Panc1 (cell line): ENCODE measurements around the gene RITA1. TPM values are rescaled to one million over a fixed set of nuclear protein-coding genes. Genes with fewer than 3 reads are reported as not detected.

ENCODE experiments used
- ATAC-seq: fragments of 200-7000 bp; cut with Tn5 transposase; 2 replicates; pipeline ENCODE4 v1.9.1; 2020; ENCODE audit warnings: mild to moderate bottlenecking, moderate library complexity
- BruUV-seq: library from RNA; stranded (reverse); fragments of 400-500 nt; replicated peaks from 2 replicates; lab custom pipeline; 2021; lab: Mats Ljungman, UMichigan
- CTCF ChIA-PET: fragments of 300-600 bp; sonication (Branson Sonifier 250); formaldehyde crosslinking; loops from one replicate; lab custom pipeline; 2022; ENCODE audit warnings: antibody characterized with exemption; lab: Charles Lee
- POLR2A ChIA-PET: fragments of 300-600 bp; sonication (Branson Sonifier 250); formaldehyde crosslinking; loops from one replicate; lab custom pipeline; 2022; ENCODE audit warnings: antibody characterized with exemption; lab: Charles Lee
- DNase-seq: peaks from one replicate; pipeline ENCODE4 v3.0.0-alpha.2; 2010; ENCODE audit warnings: low read depth, low spot score
- H3K27ac ChIP-seq: 2 replicates; pipeline ENCODE4 v1.5.1; 2011; ENCODE audit warnings: mild to moderate bottlenecking, low read length, inconsistent platforms
- H3K27me3 ChIP-seq: fragments of 200-500 bp; sonication (Bioruptor generic); 2 replicates; pipeline ENCODE4 v1.6.0; 2014; ENCODE audit warnings: low read length, inconsistent platforms; ENCODE audit not compliant: control insufficient read depth, insufficient read depth
- H3K36me3 ChIP-seq: fragments of 200-500 bp; sonication (Bioruptor generic); 2 replicates; pipeline ENCODE4 v1.5.1; 2014; ENCODE audit warnings: inconsistent platforms, mild to moderate bottlenecking, low read length, moderate library complexity; ENCODE audit not compliant: control insufficient read depth, insufficient read depth
- H3K4me1 ChIP-seq: 2 replicates; pipeline ENCODE4 v1.5.1; 2011; ENCODE audit warnings: inconsistent platforms, mild to moderate bottlenecking, low read length, moderate library complexity; ENCODE audit not compliant: control insufficient read depth, insufficient read depth
- H3K4me3 ChIP-seq, 2 experiments: 2 replicates each; pipeline ENCODE4 v1.5.1; 2011 to 2012; ENCODE audit warnings: low read depth in 2 of 2, low read length in 2 of 2, mild to moderate bottlenecking in 2 of 2, inconsistent platforms in 1 of 2, moderate library complexity in 1 of 2
- H3K9me3 ChIP-seq: fragments of 200-500 bp; sonication (Bioruptor generic); 2 replicates; pipeline ENCODE4 v1.5.1; 2014; ENCODE audit warnings: low read depth, mild to moderate bottlenecking, inconsistent platforms, low read length, moderate library complexity; ENCODE audit not compliant: control insufficient read depth, insufficient read depth
- CTCF ChIP-seq: fragments of 450-650 bp; IDR thresholded peaks from 2 replicates; pipeline ENCODE4 v1.5.1; 2017; ENCODE audit warnings: mild to moderate bottlenecking
- POLR2AphosphoS5 ChIP-seq: IDR thresholded peaks from 2 replicates; pipeline ENCODE4 v1.6.1; 2012; ENCODE audit warnings: mild to moderate bottlenecking, low read depth, low read length, moderate library complexity
- SIN3A ChIP-seq: IDR thresholded peaks from 2 replicates; pipeline ENCODE4 v1.6.1; 2012; ENCODE audit warnings: low read depth, mild to moderate bottlenecking, low read length, moderate library complexity, borderline replicate concordance; ENCODE audit not compliant: insufficient read depth
- TCF7L2 ChIP-seq: IDR thresholded peaks from 2 replicates; pipeline ENCODE4 v1.6.1; 2011; ENCODE audit warnings: mild to moderate bottlenecking, low read depth, low read length, inconsistent platforms
- in situ Hi-C: cut with HindIII; loops from 2 replicates; pipeline ENCODE4 v1.10.0; 2016; ENCODE audit warnings: low sequenced_read_pairs, low pct_unique_long_range_greater_than_20kb
- intact Hi-C: fragments of 100-400 bp; cut with micrococcal nuclease; formaldehyde crosslinking; loops from one replicate; pipeline ENCODE4 v1.10.0; 2022; ENCODE audit not compliant: unreplicated experiment
- total RNA-seq: library from RNA; stranded (reverse); gene quantifications from one replicate; pipeline ENCODE4 v1.2.1, GENCODE V29; 2021; ENCODE audit not compliant: unreplicated experiment
- TF ChIP-seq, protein P1 (sequence below), 2 experiments: IDR thresholded peaks; 2 replicates each; pipeline ENCODE4 v1.6.1; 2011 to 2012; ENCODE audit warnings: low read depth in 2 of 2, control low read depth in 1 of 2, low read length in 1 of 2, mild to moderate bottlenecking in 1 of 2, moderate library complexity in 1 of 2; ENCODE audit not compliant: insufficient read depth in 1 of 2

RITA1 gene
- total RNA-seq, 1 experiment from 2014 or later: 41.0 TPM

GRCh38 chr12:113145720-113146551, 39.6 kb upstream of the RITA1 start:
- ChIA-PET CTCF (no interaction called here), POLR2A (no interaction called here)
- H3K27ac ChIP-seq: no peak overlapping the region
- BruUV-seq: no TSS peak
- H3K36me3 ChIP-seq: no peaks in the 10 kb centered on the region
- no peaks in the 10 kb centered on the region for H3K9me3 ChIP-seq
- H3K27me3 ChIP-seq: no peaks in the 10 kb centered on the region
- peaks cover 17% of the 10 kb centered on the region for H3K4me1 ChIP-seq
- ATAC-seq (no peak), DNase-seq (no peak)
- no peak for TF ChIP-seq SIN3A
- TF ChIP-seq, protein P1, sequence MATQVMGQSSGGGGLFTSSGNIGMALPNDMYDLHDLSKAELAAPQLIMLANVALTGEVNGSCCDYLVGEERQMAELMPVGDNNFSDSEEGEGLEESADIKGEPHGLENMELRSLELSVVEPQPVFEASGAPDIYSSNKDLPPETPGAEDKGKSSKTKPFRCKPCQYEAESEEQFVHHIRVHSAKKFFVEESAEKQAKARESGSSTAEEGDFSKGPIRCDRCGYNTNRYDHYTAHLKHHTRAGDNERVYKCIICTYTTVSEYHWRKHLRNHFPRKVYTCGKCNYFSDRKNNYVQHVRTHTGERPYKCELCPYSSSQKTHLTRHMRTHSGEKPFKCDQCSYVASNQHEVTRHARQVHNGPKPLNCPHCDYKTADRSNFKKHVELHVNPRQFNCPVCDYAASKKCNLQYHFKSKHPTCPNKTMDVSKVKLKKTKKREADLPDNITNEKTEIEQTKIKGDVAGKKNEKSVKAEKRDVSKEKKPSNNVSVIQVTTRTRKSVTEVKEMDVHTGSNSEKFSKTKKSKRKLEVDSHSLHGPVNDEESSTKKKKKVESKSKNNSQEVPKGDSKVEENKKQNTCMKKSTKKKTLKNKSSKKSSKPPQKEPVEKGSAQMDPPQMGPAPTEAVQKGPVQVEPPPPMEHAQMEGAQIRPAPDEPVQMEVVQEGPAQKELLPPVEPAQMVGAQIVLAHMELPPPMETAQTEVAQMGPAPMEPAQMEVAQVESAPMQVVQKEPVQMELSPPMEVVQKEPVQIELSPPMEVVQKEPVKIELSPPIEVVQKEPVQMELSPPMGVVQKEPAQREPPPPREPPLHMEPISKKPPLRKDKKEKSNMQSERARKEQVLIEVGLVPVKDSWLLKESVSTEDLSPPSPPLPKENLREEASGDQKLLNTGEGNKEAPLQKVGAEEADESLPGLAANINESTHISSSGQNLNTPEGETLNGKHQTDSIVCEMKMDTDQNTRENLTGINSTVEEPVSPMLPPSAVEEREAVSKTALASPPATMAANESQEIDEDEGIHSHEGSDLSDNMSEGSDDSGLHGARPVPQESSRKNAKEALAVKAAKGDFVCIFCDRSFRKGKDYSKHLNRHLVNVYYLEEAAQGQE (IDR thresholded peaks at IDR 0.05; ENCODE audit: insufficient read depth in 1 of 2, low read depth in 2 of 2, low read length in 1 of 2): no peak
- H3K4me3 ChIP-seq: no peak overlapping the region
- in situ Hi-C loops: no loop called here
- intact Hi-C loops: no loop called here

GRCh38 chr12:113146999-113147398, 38.5 kb upstream of the RITA1 start:
- DNase-seq (no peak), ATAC-seq (no peak)
- POLR2A ChIA-PET: no interaction called here
- in situ Hi-C loops: no loop called here
- no peaks in the 10 kb centered on the region for H3K9me3 ChIP-seq
- no TSS peak for BruUV-seq
- H3K4me1 ChIP-seq: peaks cover 15% of the 10 kb centered on the region
- H3K27ac ChIP-seq: no peak overlapping the region
- intact Hi-C loops: no loop called here
- H3K27me3 ChIP-seq: no peaks in the 10 kb centered on the region
- no peak overlapping the region for H3K4me3 ChIP-seq
- H3K36me3 ChIP-seq: no peaks in the 10 kb centered on the region
- TF ChIP-seq, protein P1 (IDR thresholded peaks at IDR 0.05; ENCODE audit: insufficient read depth in 1 of 2, low read depth in 2 of 2, low read length in 1 of 2): no peak
- TF ChIP-seq SIN3A: no peak
- no peak for TF ChIP-seq CTCF
- no peak for TF ChIP-seq TCF7L2
- TF ChIP-seq POLR2AphosphoS5: no peak
- CTCF ChIA-PET: no interaction called here
